HepG2 (cell line): Measurements from ENCODE around the gene TXNL4A. TPM values are rescaled to one million over a fixed set of nuclear protein-coding genes. Genes with fewer than 3 reads are reported as not detected.
A peak's percentile ranks its signal among the peaks of the same experiment; 100 is the strongest.

Experiments
- CEBPG ChIP-seq: IDR thresholded peaks from 2 replicates; pipeline ENCODE4 v1.6.1; 2016
- ELF4 ChIP-seq: sonication (generic); formaldehyde crosslinking; IDR thresholded peaks from 2 replicates; pipeline ENCODE4 v1.5.0; 2020; ENCODE audit warnings: missing genetic modification reagents, mild to moderate bottlenecking, moderate library complexity, borderline replicate concordance
- EP300 ChIP-seq, 3 experiments: sonication (generic) in 1 of 3; formaldehyde crosslinking in 1 of 3; IDR thresholded peaks; 2 replicates each; pipeline versions ENCODE4 v1.5.1 to v1.6.1; 2011 to 2020; ENCODE audit warnings: low read depth in 2 of 3, low read length in 2 of 3, borderline replicate concordance in 1 of 3, improper control_type of control experiment in 1 of 3, mild to moderate bottlenecking in 1 of 3, missing genetic modification reagents in 1 of 3, moderate library complexity in 1 of 3
- FOXA3 ChIP-seq: IDR thresholded peaks from 2 replicates; pipeline ENCODE4 v1.6.1; 2016; ENCODE audit warnings: missing genetic modification reagents, missing compliant biosample characterization
- GABPA ChIP-seq, 2 experiments: IDR thresholded peaks; 2 replicates each; pipeline ENCODE4 v1.6.1; 2011 to 2016; ENCODE audit warnings: low read depth in 2 of 2, low read length in 1 of 2, missing biosample characterization in 1 of 2, missing genetic modification characterization in 1 of 2
- HHEX ChIP-seq: IDR thresholded peaks from 2 replicates; pipeline ENCODE4 v1.6.1; 2016; ENCODE audit warnings: control low read depth
- KDM1A ChIP-seq: IDR thresholded peaks from 2 replicates; pipeline ENCODE4 v1.6.1; 2016; ENCODE audit warnings: missing compliant biosample characterization
- MXD4 ChIP-seq: IDR thresholded peaks from 2 replicates; pipeline ENCODE4 v1.6.1; 2016; ENCODE audit warnings: mild to moderate bottlenecking, missing biosample characterization, missing genetic modification reagents
- NKX3-1 ChIP-seq: sonication (generic); formaldehyde crosslinking; IDR thresholded peaks from 2 replicates; pipeline ENCODE4 v1.5.0; 2020; ENCODE audit warnings: missing genetic modification reagents
- RAD51 ChIP-seq: fragments of 450-650 bp; IDR thresholded peaks from 2 replicates; pipeline ENCODE4 v1.6.1; 2016; ENCODE audit warnings: borderline replicate concordance
- RXRB ChIP-seq: IDR thresholded peaks from 2 replicates; pipeline ENCODE4 v1.6.1; 2016; ENCODE audit warnings: borderline replicate concordance, missing genetic modification reagents, missing compliant biosample characterization
- SIX4 ChIP-seq: sonication (generic); formaldehyde crosslinking; IDR thresholded peaks from 2 replicates; pipeline ENCODE4 v1.4.0; 2020; ENCODE audit warnings: missing genetic modification reagents
- SRSF4 ChIP-seq: fragments of 200-400 bp; formaldehyde crosslinking; IDR thresholded peaks from one replicate; pipeline ENCODE4 v1.6.1; 2018; ENCODE audit warnings: mild to moderate bottlenecking, low read depth, low read length, moderate library complexity; ENCODE audit not compliant: poor library complexity, severe bottlenecking
- TEAD2 ChIP-seq: sonication (generic); formaldehyde crosslinking; IDR thresholded peaks from 2 replicates; pipeline ENCODE4 v1.9.0; 2021; ENCODE audit warnings: missing genetic modification reagents
- U2AF2 ChIP-seq: fragments of 200-400 bp; formaldehyde crosslinking; IDR thresholded peaks from 2 replicates; pipeline ENCODE4 v1.6.1; 2017; ENCODE audit warnings: low read depth, mild to moderate bottlenecking, low read length
- ZBTB20 ChIP-seq: sonication (generic); formaldehyde crosslinking; IDR thresholded peaks from 2 replicates; pipeline ENCODE4 v1.8.1; 2023; ENCODE audit warnings: missing genetic modification reagents, low read depth, mild to moderate bottlenecking, borderline replicate concordance
- ZMYM4 ChIP-seq: sonication (generic); formaldehyde crosslinking; IDR thresholded peaks from 2 replicates; pipeline ENCODE4 v1.8.1; 2023; ENCODE audit warnings: mild to moderate bottlenecking, missing genetic modification reagents
- ZNF124 ChIP-seq: sonication (generic); formaldehyde crosslinking; IDR thresholded peaks from 2 replicates; pipeline ENCODE4 v1.4.0; 2020; ENCODE audit warnings: missing genetic modification reagents
- ZNF224 ChIP-seq: sonication (generic); formaldehyde crosslinking; IDR thresholded peaks from 2 replicates; pipeline ENCODE4 v1.5.0; 2020; ENCODE audit warnings: mild to moderate bottlenecking, missing genetic modification reagents
- ZNF235 ChIP-seq: sonication (generic); formaldehyde crosslinking; IDR thresholded peaks from 2 replicates; pipeline ENCODE4 v1.8.1; 2023; ENCODE audit warnings: mild to moderate bottlenecking, missing genetic modification reagents, borderline replicate concordance
- ZNF274 ChIP-seq: sonication (generic); formaldehyde crosslinking; IDR thresholded peaks from 2 replicates; pipeline ENCODE4 v1.5.1; 2020; ENCODE audit warnings: mild to moderate bottlenecking, missing genetic modification reagents
- ZNF441 ChIP-seq: sonication (generic); formaldehyde crosslinking; IDR thresholded peaks from 2 replicates; pipeline ENCODE4 v1.7.0; 2021; ENCODE audit warnings: missing genetic modification reagents, borderline replicate concordance
- ZNF562 ChIP-seq: sonication (generic); formaldehyde crosslinking; IDR thresholded peaks from 2 replicates; pipeline ENCODE4 v1.8.0; 2022; ENCODE audit warnings: missing genetic modification reagents, borderline replicate concordance
- ZNF563 ChIP-seq: sonication (generic); formaldehyde crosslinking; IDR thresholded peaks from 2 replicates; pipeline ENCODE4 v1.8.0; 2022; ENCODE audit warnings: mild to moderate bottlenecking, moderate library complexity, missing genetic modification reagents
- ZNF776 ChIP-seq: sonication (generic); formaldehyde crosslinking; IDR thresholded peaks from 2 replicates; pipeline ENCODE4 v1.4.0; 2020; ENCODE audit warnings: mild to moderate bottlenecking, missing genetic modification reagents
- ZNF841 ChIP-seq: sonication (generic); formaldehyde crosslinking; IDR thresholded peaks from 2 replicates; pipeline ENCODE4 v1.8.1; 2023; ENCODE audit warnings: missing genetic modification reagents, borderline replicate concordance
- ZSCAN9 ChIP-seq: IDR thresholded peaks from 2 replicates; pipeline ENCODE4 v1.6.1; 2016; ENCODE audit warnings: borderline replicate concordance
- polyA plus RNA-seq, 8 experiments: library from polyadenylated mRNA; depleted of rRNA in 3 of 8; stranded (reverse) in 7 of 8; unstranded in 1 of 8; fragments of >200 nt; fragmentation: Illumina TruSeq in 4 of 8; extraction: Trizol in 4 of 8; gene quantifications; 2 replicates each; pipeline versions ENCODE4 v1.2.1 to v1.2.3, GENCODE V29; 2011 to 2016; ENCODE audit warnings: low read depth in 4 of 8, missing spikeins in 1 of 8, mixed read lengths in 1 of 8; ENCODE audit not compliant: insufficient read depth in 1 of 8
- total RNA-seq, 5 experiments: library from RNA; depleted of rRNA; stranded (reverse); fragments of >200 nt; fragmentation: Illumina TruSeq; extraction: Trizol; gene quantifications; 2 replicates each; pipeline ENCODE4 v1.2.3, GENCODE V29; 2016; ENCODE audit warnings: low read depth in 1 of 5
- TF ChIP-seq, protein P1 (sequence below): IDR thresholded peaks from 2 replicates; pipeline ENCODE4 v1.6.1; 2016; ENCODE audit warnings: mild to moderate bottlenecking, missing biosample characterization, missing genetic modification reagents
- TF ChIP-seq, protein P2 (sequence below): sonication (generic); IDR thresholded peaks from 2 replicates; pipeline ENCODE4 v1.6.1; 2016; ENCODE audit warnings: low read depth, borderline replicate concordance
- TF ChIP-seq, protein P3 (sequence below): sonication (generic); formaldehyde crosslinking; IDR thresholded peaks from 2 replicates; pipeline ENCODE4 v1.5.1; 2020; ENCODE audit warnings: missing genetic modification reagents, mild to moderate bottlenecking, borderline replicate concordance

The TXNL4A gene
- total and polyA plus RNA-seq, 2 of the 13 experiments (the other 11 are each of a cell fraction or from before 2014, with no cell fraction given): 172 to 202 TPM

DNA sequence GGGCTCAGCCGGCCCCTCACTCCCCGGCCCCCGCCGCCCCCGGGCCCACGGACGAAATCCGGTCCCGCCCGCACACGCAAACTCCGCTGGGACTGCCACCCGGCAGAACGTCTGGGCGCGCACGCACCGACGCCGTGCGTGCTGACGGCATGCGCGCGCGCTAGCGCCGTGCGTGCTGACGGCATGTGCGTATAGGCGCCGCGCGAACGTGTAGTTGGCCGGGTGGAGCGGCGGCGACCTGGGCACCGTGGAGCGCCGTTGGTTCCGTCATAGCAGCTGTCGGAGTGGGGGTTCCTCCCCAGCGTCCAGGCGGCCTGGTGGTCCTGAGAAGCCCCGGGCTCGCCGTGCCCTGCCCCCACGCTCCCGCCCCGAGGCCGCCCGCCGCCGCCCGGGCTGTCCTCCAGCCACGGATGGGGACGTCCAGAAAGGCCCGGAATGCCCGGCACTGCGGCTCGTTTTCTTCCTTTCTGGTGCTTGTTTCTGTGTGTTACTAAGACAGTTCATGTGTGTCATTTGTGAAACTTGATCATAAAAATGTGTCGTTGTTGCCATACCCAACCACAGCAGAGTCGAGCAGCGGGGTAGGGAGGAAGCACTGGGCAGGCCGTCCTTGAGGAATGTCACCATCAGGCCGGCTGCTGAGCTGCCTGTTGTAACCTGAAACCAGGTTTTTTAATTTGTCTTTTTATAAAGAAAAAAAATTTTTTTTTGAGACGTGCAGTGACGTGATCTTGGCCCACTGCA is at the start of gene TXNL4A (continued):
- no peak for TF ChIP-seq MXD4 (CRISPR knock-in tag)
- peak; percentile 59; the same call in 1 of the 2 replicates for TF ChIP-seq NKX3-1 (CRISPR knock-in tag)
- TF ChIP-seq ZNF776: peak; percentile 91
- TF ChIP-seq CEBPG (CRISPR knock-in tag): no peak
- TF ChIP-seq FOXA3: peak; percentile 28; the same call in 1 of the 2 replicates
- no peak for TF ChIP-seq ZSCAN9 (CRISPR knock-in tag)
- TF ChIP-seq ZNF562: no peak
- TF ChIP-seq ZBTB20: peak; percentile 55; the same call in 1 of the 2 replicates
- no peak for TF ChIP-seq RAD51
- no peak for TF ChIP-seq EP300 (IDR thresholded peaks at IDR 0.05; ENCODE audit: low read depth in 2 of 2, low read length in 2 of 2)
- TF ChIP-seq EP300 (CRISPR knock-in tag; IDR thresholded peaks at IDR 0.05; ENCODE audit: borderline replicate concordance): no peak
- TF ChIP-seq, protein P1, sequence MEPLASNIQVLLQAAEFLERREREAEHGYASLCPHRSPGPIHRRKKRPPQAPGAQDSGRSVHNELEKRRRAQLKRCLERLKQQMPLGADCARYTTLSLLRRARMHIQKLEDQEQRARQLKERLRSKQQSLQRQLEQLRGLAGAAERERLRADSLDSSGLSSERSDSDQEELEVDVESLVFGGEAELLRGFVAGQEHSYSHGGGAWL (CRISPR knock-in tag): no peak; the same call in 1 of the 2 replicates
- TF ChIP-seq ELF4 (CRISPR knock-in tag): no peak
- TF ChIP-seq, protein P2, sequence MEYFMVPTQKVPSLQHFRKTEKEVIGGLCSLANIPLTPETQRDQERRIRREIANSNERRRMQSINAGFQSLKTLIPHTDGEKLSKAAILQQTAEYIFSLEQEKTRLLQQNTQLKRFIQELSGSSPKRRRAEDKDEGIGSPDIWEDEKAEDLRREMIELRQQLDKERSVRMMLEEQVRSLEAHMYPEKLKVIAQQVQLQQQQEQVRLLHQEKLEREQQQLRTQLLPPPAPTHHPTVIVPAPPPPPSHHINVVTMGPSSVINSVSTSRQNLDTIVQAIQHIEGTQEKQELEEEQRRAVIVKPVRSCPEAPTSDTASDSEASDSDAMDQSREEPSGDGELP: peak; percentile 34; the same call in 1 of the 2 replicates
- TF ChIP-seq, protein P3, sequence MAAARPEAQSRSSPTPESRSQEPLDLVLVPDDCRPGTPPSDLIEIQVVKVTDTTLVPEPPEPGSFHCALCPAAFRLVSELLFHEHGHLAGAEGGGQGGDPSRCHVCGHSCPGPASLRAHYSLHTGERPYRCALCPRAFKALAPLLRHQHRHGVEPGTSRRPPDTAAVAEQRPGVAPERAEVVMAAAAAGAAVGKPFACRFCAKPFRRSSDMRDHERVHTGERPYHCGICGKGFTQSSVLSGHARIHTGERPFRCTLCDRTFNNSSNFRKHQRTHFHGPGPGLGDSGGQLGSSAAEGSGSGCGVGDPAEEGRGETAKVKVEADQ (CRISPR knock-in tag): peak; percentile 46; the same call in 1 of the 2 replicates
- TF ChIP-seq ZMYM4 (CRISPR knock-in tag): peak; percentile 73; the same call in 1 of the 2 replicates
- 0 out of 2 replicates have a peak, but pooled peaks have one; percentile 27 for TF ChIP-seq ZNF841 (CRISPR knock-in tag)
- TF ChIP-seq ZNF124 (CRISPR knock-in tag): 0 out of 2 replicates have a peak, but pooled peaks have one; percentile 11
- peak; percentile 84; the same call in 1 of the 2 replicates for TF ChIP-seq ZNF274 (CRISPR knock-in tag)
- peak; percentile 60; the same call in 1 of the 2 replicates for TF ChIP-seq ZNF563 (CRISPR knock-in tag)
- no peak for TF ChIP-seq ZNF441 (CRISPR knock-in tag)
- no peak for TF ChIP-seq GABPA (IDR thresholded peaks at IDR 0.05; ENCODE audit: low read depth, low read length)
- no peak for TF ChIP-seq GABPA (CRISPR knock-in tag; IDR thresholded peaks at IDR 0.05; ENCODE audit: low read depth)
- TF ChIP-seq RXRB (CRISPR knock-in tag): peak; percentile 36; the same call in 1 of the 2 replicates
- 0 out of 2 replicates have a peak, but pooled peaks have one; percentile 72 for TF ChIP-seq ZNF235 (CRISPR knock-in tag)
- no peak; the same call in 1 of the 2 replicates for TF ChIP-seq TEAD2 (CRISPR knock-in tag)
- TF ChIP-seq ZNF224 (CRISPR knock-in tag): peak; percentile 80; the same call in 1 of the 2 replicates
- no peak for TF ChIP-seq U2AF2
- TF ChIP-seq SRSF4: no peak
- no peak for TF ChIP-seq KDM1A
- TF ChIP-seq HHEX (CRISPR knock-in tag): no peak
- 0 out of 2 replicates have a peak, but pooled peaks have one; percentile 5 for TF ChIP-seq SIX4 (CRISPR knock-in tag)
